Glutamatergic neuron (in vitro differentiated cells): Measurements from ENCODE around the gene LHX6. TPM values are rescaled to one million over a fixed set of nuclear protein-coding genes. Genes with fewer than 3 reads are reported as not detected.

Source experiments
- DNase-seq: peaks from one replicate; pipeline ENCODE4 v3.0.0; 2022
- H3K27ac Mint-ChIP-seq: one replicate; pipeline ENCODE4 v1.8.0; 2020; ENCODE audit warnings: mild to moderate bottlenecking, mixed read lengths, inconsistent platforms; ENCODE audit not compliant: unreplicated experiment
- H3K27me3 Mint-ChIP-seq: one replicate; pipeline ENCODE4 v1.8.0; 2020; ENCODE audit warnings: mild to moderate bottlenecking, moderate library complexity, mixed read lengths, inconsistent platforms; ENCODE audit not compliant: unreplicated experiment
- H3K36me3 Mint-ChIP-seq: one replicate; pipeline ENCODE4 v1.8.0; 2020; ENCODE audit warnings: mild to moderate bottlenecking, mixed read lengths, inconsistent platforms; ENCODE audit not compliant: unreplicated experiment
- H3K4me1 Mint-ChIP-seq: one replicate; pipeline ENCODE4 v1.8.0; 2020; ENCODE audit warnings: mild to moderate bottlenecking, low read depth, mixed read lengths, inconsistent platforms; ENCODE audit not compliant: unreplicated experiment
- H3K4me3 Mint-ChIP-seq: one replicate; pipeline ENCODE4 v1.8.0; 2020; ENCODE audit warnings: mild to moderate bottlenecking, mixed read lengths, inconsistent platforms; ENCODE audit not compliant: unreplicated experiment
- H3K9me3 Mint-ChIP-seq: one replicate; pipeline ENCODE4 v1.8.0; 2020; ENCODE audit warnings: mild to moderate bottlenecking, moderate library complexity, mixed read lengths, inconsistent platforms; ENCODE audit not compliant: unreplicated experiment
- CTCF ChIP-seq: fragments of 200-600 bp; sonication (generic); IDR thresholded peaks from one replicate; pipeline ENCODE4 v1.5.0; 2021; ENCODE audit not compliant: partially characterized antibody, unreplicated experiment
- total RNA-seq: library from RNA; stranded (reverse); fragmentation: NEBNext Ultra II Directional; extraction: Animal tissue kit (Norgen Biotek cat#: 25700); gene quantifications from one replicate; pipeline ENCODE4 v1.2.1, GENCODE V29; 2021; ENCODE audit not compliant: unreplicated experiment

LHX6 gene
- total RNA-seq, 1 donor from 2014 or later: 2.8 TPM

- H3K27me3 Mint-ChIP-seq: peaks cover 5% of the 10 kb centered on the region
Measured at GRCh38 chr9:122207096-122207495, 21.7 kb downstream of the LHX6 start.

GRCh38 chr9:122206118-122207046 lies 22.4 kb downstream of the LHX6 start:
- Mint-ChIP-seq H3K36me3 (no peaks in the 10 kb centered on the region), H3K9me3 (peaks cover 2% of the 10 kb centered on the region), H3K4me1 (no peaks in the 10 kb centered on the region), H3K27me3 (peaks cover 5% of the 10 kb centered on the region), H3K4me3 (no peak overlapping the region), H3K27ac (no peak overlapping the region)
- TF ChIP-seq CTCF: no peak
- DNase-seq: no peak

More at GRCh38 chr9:122207096-122207495, 21.7 kb downstream of the LHX6 start:
- TF ChIP-seq CTCF: no peak
- H3K4me1 Mint-ChIP-seq: no peaks in the 10 kb centered on the region
- no peaks in the 10 kb centered on the region for H3K36me3 Mint-ChIP-seq
- H3K4me3 Mint-ChIP-seq: no peak overlapping the region
- H3K27ac Mint-ChIP-seq: no peak overlapping the region
- DNase-seq: no peak
- peaks cover 2% of the 10 kb centered on the region for H3K9me3 Mint-ChIP-seq

GRCh38 chr9:122205176-122205575 lies 23.6 kb downstream of the LHX6 start:
- H3K27me3 Mint-ChIP-seq: peaks cover 5% of the 10 kb centered on the region
- H3K4me1 Mint-ChIP-seq: no peaks in the 10 kb centered on the region
- no peak for TF ChIP-seq CTCF
- H3K36me3 Mint-ChIP-seq: no peaks in the 10 kb centered on the region
- DNase-seq: no peak
- no peaks in the 10 kb centered on the region for H3K9me3 Mint-ChIP-seq
- no peak overlapping the region for H3K27ac Mint-ChIP-seq
- no peak overlapping the region for H3K4me3 Mint-ChIP-seq

- Mint-ChIP-seq H3K9me3 (no peaks in the 10 kb centered on the region), H3K27me3 (peaks cover 5% of the 10 kb centered on the region), H3K36me3 (no peaks in the 10 kb centered on the region), H3K4me3 (no peak overlapping the region), H3K27ac (no peak overlapping the region), H3K4me1 (no peaks in the 10 kb centered on the region)
- DNase-seq: no peak
- no peak for TF ChIP-seq CTCF
Measured at GRCh38 chr9:122204491-122204890, 24.3 kb downstream of the LHX6 start.

GRCh38 chr9:122204055-122204454 lies 24.7 kb downstream of the LHX6 start:
- TF ChIP-seq CTCF: no peak
- Mint-ChIP-seq H3K27me3 (peaks cover 5% of the 10 kb centered on the region), H3K9me3 (no peaks in the 10 kb centered on the region), H3K36me3 (no peaks in the 10 kb centered on the region), H3K4me1 (no peaks in the 10 kb centered on the region), H3K27ac (no peak overlapping the region), H3K4me3 (no peak overlapping the region)
- DNase-seq: no peak
